Panc1 (cell line): ENCODE data around the gene TCP10L.

Experiments used
- SIN3A ChIP-seq: IDR thresholded peaks from 2 replicates; pipeline ENCODE4 v1.6.1; 2012; ENCODE audit warnings: low read depth, mild to moderate bottlenecking, low read length, moderate library complexity, borderline replicate concordance; ENCODE audit not compliant: insufficient read depth
- TF ChIP-seq, protein P1 (sequence below), 2 experiments: IDR thresholded peaks; 2 replicates each; pipeline ENCODE4 v1.6.1; 2011 to 2012; ENCODE audit warnings: low read depth in 2 of 2, control low read depth in 1 of 2, low read length in 1 of 2, mild to moderate bottlenecking in 1 of 2, moderate library complexity in 1 of 2; ENCODE audit not compliant: insufficient read depth in 1 of 2

DNA sequence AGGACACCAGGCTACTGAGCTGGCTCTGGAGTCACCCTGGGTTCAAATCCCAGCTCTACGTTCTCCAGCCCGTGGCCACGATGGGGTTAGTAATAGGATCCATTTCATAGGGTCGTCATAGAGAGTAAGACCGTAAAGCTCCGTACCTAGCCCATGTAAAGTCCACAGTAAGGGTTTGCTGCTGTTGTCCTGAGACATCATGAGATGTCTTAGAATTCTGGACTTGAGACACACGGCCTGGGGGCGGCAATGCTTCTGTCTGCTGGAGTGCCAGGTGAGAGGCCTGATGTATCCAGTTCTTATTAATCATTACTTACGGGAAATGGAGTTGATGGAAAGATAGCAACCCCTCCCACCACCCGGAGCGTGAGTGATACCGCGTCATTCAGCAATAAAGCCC is 3.6 kb downstream of the TCP10L start:
- TF ChIP-seq, protein P1, sequence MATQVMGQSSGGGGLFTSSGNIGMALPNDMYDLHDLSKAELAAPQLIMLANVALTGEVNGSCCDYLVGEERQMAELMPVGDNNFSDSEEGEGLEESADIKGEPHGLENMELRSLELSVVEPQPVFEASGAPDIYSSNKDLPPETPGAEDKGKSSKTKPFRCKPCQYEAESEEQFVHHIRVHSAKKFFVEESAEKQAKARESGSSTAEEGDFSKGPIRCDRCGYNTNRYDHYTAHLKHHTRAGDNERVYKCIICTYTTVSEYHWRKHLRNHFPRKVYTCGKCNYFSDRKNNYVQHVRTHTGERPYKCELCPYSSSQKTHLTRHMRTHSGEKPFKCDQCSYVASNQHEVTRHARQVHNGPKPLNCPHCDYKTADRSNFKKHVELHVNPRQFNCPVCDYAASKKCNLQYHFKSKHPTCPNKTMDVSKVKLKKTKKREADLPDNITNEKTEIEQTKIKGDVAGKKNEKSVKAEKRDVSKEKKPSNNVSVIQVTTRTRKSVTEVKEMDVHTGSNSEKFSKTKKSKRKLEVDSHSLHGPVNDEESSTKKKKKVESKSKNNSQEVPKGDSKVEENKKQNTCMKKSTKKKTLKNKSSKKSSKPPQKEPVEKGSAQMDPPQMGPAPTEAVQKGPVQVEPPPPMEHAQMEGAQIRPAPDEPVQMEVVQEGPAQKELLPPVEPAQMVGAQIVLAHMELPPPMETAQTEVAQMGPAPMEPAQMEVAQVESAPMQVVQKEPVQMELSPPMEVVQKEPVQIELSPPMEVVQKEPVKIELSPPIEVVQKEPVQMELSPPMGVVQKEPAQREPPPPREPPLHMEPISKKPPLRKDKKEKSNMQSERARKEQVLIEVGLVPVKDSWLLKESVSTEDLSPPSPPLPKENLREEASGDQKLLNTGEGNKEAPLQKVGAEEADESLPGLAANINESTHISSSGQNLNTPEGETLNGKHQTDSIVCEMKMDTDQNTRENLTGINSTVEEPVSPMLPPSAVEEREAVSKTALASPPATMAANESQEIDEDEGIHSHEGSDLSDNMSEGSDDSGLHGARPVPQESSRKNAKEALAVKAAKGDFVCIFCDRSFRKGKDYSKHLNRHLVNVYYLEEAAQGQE (IDR thresholded peaks at IDR 0.05; ENCODE audit: insufficient read depth in 1 of 2, low read depth in 2 of 2, low read length in 1 of 2) = no peak
- TF ChIP-seq SIN3A = no peak
